Upper lobe of left lung (tissue), 4 donors: ENCODE results near the gene CRISPLD2.

ENCODE experiments used
- EP300 ChIP-seq, 4 donors: sonication (generic); formaldehyde crosslinking; IDR thresholded peaks; one replicate each; pipeline ENCODE4 v1.5.1; 2017; ENCODE audit warnings: antibody characterized with exemption in 4 of 4, control low read depth in 2 of 4
- POLR2A ChIP-seq, 4 donors: fragments of 450-650 bp; IDR thresholded peaks; one replicate each; pipeline ENCODE4 v1.5.1; 2016 to 2017; ENCODE audit warnings: antibody characterized with exemption in 4 of 4, mild to moderate bottlenecking in 2 of 4
- POLR2AphosphoS5 ChIP-seq, 2 donors: sonication (generic); formaldehyde crosslinking; IDR thresholded peaks; one replicate each; pipeline ENCODE4 v1.5.1; 2017; ENCODE audit warnings: antibody characterized with exemption in 2 of 2
- TF ChIP-seq, protein P1 (sequence below), 6 experiments: fragments of 450-650 bp in 4 of 6; fragments of 200-600 bp in 2 of 6; sonication (generic) in 2 of 6; IDR thresholded peaks; one replicate each; pipeline ENCODE4 v1.5.1; 2016 to 2019; ENCODE audit warnings: antibody characterized with exemption in 6 of 6

- TF ChIP-seq, protein P1, sequence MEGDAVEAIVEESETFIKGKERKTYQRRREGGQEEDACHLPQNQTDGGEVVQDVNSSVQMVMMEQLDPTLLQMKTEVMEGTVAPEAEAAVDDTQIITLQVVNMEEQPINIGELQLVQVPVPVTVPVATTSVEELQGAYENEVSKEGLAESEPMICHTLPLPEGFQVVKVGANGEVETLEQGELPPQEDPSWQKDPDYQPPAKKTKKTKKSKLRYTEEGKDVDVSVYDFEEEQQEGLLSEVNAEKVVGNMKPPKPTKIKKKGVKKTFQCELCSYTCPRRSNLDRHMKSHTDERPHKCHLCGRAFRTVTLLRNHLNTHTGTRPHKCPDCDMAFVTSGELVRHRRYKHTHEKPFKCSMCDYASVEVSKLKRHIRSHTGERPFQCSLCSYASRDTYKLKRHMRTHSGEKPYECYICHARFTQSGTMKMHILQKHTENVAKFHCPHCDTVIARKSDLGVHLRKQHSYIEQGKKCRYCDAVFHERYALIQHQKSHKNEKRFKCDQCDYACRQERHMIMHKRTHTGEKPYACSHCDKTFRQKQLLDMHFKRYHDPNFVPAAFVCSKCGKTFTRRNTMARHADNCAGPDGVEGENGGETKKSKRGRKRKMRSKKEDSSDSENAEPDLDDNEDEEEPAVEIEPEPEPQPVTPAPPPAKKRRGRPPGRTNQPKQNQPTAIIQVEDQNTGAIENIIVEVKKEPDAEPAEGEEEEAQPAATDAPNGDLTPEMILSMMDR (IDR thresholded peaks at IDR 0.05): no peak
- TF ChIP-seq POLR2A (IDR thresholded peaks at IDR 0.05) (no peak), EP300 (IDR thresholded peaks at IDR 0.05) (no peak), POLR2AphosphoS5 (IDR thresholded peaks at IDR 0.05) (no peak)
Observed at GRCh38 chr16:84848986-84849634, 29.3 kb downstream of the CRISPLD2 start.
